AG10803 (cell line): ENCODE results near the gene KDM2A.
A peak's percentile ranks its signal among the peaks of the same experiment; 100 is the strongest.

Experiments used
- DNase-seq: peaks from one replicate; pipeline ENCODE4 v3.0.0; 2010; ENCODE audit warnings: low read depth
- H3K4me3 ChIP-seq: 2 replicates; pipeline ENCODE4 v1.5.1; 2011; ENCODE audit warnings: mild to moderate bottlenecking, low read length, control low read depth
- CTCF ChIP-seq: conservative IDR thresholded peaks from 2 replicates; pipeline ENCODE4 v1.5.1; 2011; ENCODE audit warnings: mild to moderate bottlenecking, low read length, control low read depth, inconsistent platforms

KDM2A gene

GRCh38 chr11:67261640-67261945, 142.5 kb downstream of the KDM2A start:
- no peak for DNase-seq
- TF ChIP-seq CTCF = peak; percentile 34
- H3K4me3 ChIP-seq = peak overlapping the region; percentile 30

- DNase-seq = no peak
- TF ChIP-seq CTCF = no peak
- H3K4me3 ChIP-seq = no peak overlapping the region
Observed at GRCh38 chr11:67261946-67262681, 143.1 kb downstream of the KDM2A start.

- peak; percentile 85 for DNase-seq
Observed at GRCh38 chr11:67262731-67263675, 143.9 kb downstream of the KDM2A start.

GRCh38 chr11:67264260-67264659, 145.2 kb downstream of the KDM2A start:
- no peak for TF ChIP-seq CTCF
- no peak overlapping the region for H3K4me3 ChIP-seq
- DNase-seq = no peak

More at GRCh38 chr11:67262731-67263675, 143.9 kb downstream of the KDM2A start:
- H3K4me3 ChIP-seq = no peak overlapping the region
- TF ChIP-seq CTCF = peak; percentile 85

GRCh38 chr11:67264877-67265632, 146.0 kb downstream of the KDM2A start:
- no peak overlapping the region for H3K4me3 ChIP-seq
- TF ChIP-seq CTCF = no peak

GRCh38 chr11:67265633-67266448, 146.8 kb downstream of the KDM2A start:
- peak; percentile 49 for TF ChIP-seq CTCF
- DNase-seq = peak; percentile 43
- peak overlapping the region; percentile 46 for H3K4me3 ChIP-seq

More at GRCh38 chr11:67264877-67265632, 146.0 kb downstream of the KDM2A start:
- DNase-seq = no peak
